Testis (tissue), 2 donors: Measurements from ENCODE around the gene ZDHHC24.

ENCODE experiments used
- POLR2A ChIP-seq: fragments of 450-650 bp; IDR thresholded peaks from one replicate; pipeline ENCODE4 v1.6.1; 2017; ENCODE audit warnings: antibody characterized with exemption, mild to moderate bottlenecking, moderate library complexity
- TF ChIP-seq, protein P1 (sequence below), 3 experiments: fragments of 450-650 bp in 2 of 3; fragments of 200-600 bp in 1 of 3; sonication (generic) in 1 of 3; IDR thresholded peaks; one replicate each; pipeline ENCODE4 v1.5.1; 2016 to 2019; ENCODE audit warnings: antibody characterized with exemption in 3 of 3, mild to moderate bottlenecking in 2 of 3, moderate library complexity in 1 of 3

DNA sequence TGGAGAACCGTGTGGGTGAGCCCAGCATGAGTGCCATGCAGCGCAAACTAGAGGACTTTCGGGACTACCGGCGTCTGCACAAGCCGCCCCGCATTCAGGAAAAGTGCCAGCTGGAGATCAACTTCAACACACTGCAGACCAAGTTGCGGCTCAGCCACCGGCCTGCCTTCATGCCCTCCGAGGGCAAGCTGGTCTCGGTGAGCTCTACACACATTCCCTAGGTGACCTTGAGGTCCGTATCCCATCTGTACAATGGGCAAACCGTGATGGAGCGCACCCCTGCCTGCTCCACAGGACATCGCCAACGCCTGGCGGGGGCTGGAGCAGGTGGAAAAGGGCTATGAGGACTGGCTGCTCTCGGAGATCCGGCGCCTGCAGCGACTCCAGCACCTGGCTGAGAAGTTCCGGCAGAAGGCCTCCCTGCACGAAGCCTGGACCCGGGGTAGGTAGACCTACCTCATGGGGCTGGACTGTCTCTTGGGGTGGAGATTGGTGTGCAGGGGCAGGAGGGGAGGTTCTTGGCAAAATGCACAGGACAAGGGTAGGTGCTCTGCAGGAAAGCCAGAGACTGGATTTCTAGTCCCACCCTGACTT, 12.0 kb upstream of the ZDHHC24 start:
- TF ChIP-seq, protein P1, sequence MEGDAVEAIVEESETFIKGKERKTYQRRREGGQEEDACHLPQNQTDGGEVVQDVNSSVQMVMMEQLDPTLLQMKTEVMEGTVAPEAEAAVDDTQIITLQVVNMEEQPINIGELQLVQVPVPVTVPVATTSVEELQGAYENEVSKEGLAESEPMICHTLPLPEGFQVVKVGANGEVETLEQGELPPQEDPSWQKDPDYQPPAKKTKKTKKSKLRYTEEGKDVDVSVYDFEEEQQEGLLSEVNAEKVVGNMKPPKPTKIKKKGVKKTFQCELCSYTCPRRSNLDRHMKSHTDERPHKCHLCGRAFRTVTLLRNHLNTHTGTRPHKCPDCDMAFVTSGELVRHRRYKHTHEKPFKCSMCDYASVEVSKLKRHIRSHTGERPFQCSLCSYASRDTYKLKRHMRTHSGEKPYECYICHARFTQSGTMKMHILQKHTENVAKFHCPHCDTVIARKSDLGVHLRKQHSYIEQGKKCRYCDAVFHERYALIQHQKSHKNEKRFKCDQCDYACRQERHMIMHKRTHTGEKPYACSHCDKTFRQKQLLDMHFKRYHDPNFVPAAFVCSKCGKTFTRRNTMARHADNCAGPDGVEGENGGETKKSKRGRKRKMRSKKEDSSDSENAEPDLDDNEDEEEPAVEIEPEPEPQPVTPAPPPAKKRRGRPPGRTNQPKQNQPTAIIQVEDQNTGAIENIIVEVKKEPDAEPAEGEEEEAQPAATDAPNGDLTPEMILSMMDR (IDR thresholded peaks at IDR 0.05): no peak
- TF ChIP-seq POLR2A: no peak
